ENCODE data around the gene DPP6.

DNA sequence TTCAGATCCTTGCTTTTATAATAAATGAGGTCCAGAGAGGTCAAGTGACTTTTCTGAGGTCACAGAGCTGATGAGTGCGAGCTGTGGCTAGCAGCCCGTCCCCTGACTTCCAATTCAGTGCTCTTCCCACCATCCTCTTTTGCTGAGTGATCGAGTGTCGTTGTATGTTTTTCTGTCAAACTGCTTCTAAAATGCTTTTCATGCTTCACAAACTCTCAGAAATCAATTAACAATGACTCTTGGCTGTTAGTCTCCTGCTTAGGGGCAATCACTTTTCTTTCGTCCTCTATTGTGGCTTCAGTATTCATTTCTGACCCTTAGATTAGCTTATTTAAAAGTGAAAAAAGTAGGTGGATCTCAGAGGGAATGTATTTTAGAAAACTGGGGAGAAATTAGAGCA is 423.7 kb downstream of the DPP6 start:
- TF ChIP-seq SREBF2 (IDR thresholded peaks at IDR 0.05), result no peak
- no peak for TF ChIP-seq MAZ (IDR thresholded peaks at IDR 0.05; ENCODE audit: borderline replicate concordance, low read depth, low read length)
- TF ChIP-seq, protein P1, sequence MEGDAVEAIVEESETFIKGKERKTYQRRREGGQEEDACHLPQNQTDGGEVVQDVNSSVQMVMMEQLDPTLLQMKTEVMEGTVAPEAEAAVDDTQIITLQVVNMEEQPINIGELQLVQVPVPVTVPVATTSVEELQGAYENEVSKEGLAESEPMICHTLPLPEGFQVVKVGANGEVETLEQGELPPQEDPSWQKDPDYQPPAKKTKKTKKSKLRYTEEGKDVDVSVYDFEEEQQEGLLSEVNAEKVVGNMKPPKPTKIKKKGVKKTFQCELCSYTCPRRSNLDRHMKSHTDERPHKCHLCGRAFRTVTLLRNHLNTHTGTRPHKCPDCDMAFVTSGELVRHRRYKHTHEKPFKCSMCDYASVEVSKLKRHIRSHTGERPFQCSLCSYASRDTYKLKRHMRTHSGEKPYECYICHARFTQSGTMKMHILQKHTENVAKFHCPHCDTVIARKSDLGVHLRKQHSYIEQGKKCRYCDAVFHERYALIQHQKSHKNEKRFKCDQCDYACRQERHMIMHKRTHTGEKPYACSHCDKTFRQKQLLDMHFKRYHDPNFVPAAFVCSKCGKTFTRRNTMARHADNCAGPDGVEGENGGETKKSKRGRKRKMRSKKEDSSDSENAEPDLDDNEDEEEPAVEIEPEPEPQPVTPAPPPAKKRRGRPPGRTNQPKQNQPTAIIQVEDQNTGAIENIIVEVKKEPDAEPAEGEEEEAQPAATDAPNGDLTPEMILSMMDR (IDR thresholded peaks at IDR 0.05), result no peak
- TF ChIP-seq HDAC2 (IDR thresholded peaks at IDR 0.05), result no peak
- no peak for TF ChIP-seq RCOR1 (IDR thresholded peaks at IDR 0.05; ENCODE audit: low read depth, low read length)
- TF ChIP-seq TP53 (CRISPR knock-in tag; IDR thresholded peaks at IDR 0.05), result no peak
- no peak for TF ChIP-seq POLR2A (IDR thresholded peaks at IDR 0.05; ENCODE audit: low read length)
- no peak for TF ChIP-seq MYC (IDR thresholded peaks at IDR 0.05; ENCODE audit: borderline replicate concordance, low read length)
